NCI-H2107 (cell line): ENCODE results near the gene TIAM2.
"Not testable (repeated sequence)": the region's sequence is repeated elsewhere in the genome, so short reads cannot be mapped to it uniquely, and the experiment has no call there.

Experiments
- DNase-seq: peaks from one replicate; lab custom pipeline; 2025; lab: John Stamatoyannopoulos, UW

The TIAM2 gene

GRCh38 chr6:155262655-155263054, 267.5 kb downstream of the TIAM2 start:
- no peak for DNase-seq

GRCh38 chr6:155263373-155264063, 268.4 kb downstream of the TIAM2 start, which contains the start of gene CLDN20:
Gene CLDN20 (plus strand): TSS chr6:155264013. CDS start chr6:155275720, 11,707 bp downstream.
- no peak for DNase-seq

- no peak for DNase-seq
These were observed 269.7 kb downstream of the TIAM2 start for GRCh38 chr6:155264693-155265320.

- no peak for DNase-seq
These were observed 270.9 kb downstream of the TIAM2 start for GRCh38 chr6:155265843-155266535.

GRCh38 chr6:155267411-155267810, 272.3 kb downstream of the TIAM2 start:
- no peak for DNase-seq

DNA sequence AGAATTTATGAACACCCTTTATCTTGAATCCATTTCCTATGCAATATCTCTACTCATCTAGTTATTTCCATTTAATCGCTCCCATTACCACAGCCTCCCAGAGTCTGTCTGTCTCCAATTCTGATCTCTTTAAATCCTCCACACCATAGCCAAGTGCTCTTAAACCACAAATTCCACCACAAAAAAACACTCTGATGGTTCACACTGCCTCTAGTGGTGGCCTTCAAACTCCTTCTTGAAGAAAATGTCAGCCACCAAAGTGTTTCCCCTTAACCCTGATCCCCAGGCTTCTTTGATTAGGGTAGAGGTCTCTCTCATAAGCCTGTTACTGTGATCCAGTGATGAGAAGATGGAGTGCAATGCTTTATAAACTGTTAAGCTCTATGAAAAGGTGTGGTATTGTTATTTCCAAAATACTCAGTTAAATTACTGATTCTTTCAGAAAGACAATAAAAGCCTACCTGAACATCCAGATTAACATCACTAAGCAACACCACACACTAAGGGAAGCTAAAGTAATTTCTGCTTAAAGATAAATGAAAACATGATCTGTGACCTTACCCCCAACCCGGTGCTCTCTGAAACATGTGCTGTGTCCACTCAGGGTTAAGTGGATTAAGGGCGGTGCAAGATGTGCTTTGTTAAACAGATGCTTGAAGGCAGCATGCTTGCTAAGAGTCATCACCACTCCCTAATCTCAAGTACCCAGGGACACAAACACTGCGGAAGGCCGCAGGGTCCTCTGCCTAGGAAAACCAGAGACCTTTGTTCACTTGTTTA, 273.2 kb downstream of the TIAM2 start:
- DNase-seq, result not testable (repeated sequence)

DNA sequence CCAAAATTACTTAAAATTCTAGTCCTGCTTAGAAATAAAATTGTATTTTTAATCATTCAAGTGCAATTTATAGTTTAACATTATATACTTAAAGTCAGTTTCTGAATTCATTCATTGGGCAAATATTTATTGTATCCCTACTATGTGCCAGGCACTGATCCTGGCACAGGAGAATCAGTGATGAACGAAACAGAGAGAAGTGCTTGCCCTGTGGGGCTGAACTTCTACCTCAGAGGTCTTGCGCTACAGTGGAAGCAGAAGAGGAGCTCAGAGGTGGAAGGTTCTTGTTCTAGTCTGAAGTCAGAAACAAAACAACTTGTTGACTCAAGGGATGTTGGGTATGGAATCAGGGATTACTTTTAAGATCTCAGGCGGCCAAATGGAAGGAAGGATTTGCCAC, 274.6 kb downstream of the TIAM2 start:
- no peak for DNase-seq

DNA sequence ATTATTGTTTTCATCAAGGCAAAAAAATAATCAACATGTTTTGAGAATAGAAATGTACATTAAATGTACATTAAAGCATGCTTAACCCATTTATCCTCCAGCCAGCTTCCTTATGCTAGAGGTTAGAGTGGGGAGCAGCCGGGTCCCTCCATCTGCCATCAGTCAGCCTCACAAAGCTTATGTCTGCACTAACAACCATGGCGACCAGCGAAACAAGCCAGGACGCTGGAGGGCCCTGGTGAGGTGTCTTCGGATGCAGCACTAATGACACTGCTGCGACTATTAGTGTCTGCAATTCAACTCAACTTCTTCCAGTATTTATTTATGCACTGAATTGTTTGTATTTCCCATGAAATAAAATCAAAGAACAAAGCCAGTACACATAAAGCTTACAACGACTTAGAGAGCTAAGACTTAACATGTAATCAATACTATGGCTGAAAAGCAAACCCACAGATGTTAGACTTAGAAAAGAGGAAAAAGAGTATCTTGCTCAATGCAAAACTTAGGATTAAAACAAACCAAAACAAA, 275.5 kb downstream of the TIAM2 start:
- no peak for DNase-seq

- no peak for DNase-seq
These were observed 276.0 kb downstream of the TIAM2 start for GRCh38 chr6:155271145-155271544.

GRCh38 chr6:155272353-155273232, 277.5 kb downstream of the TIAM2 start:
- no peak for DNase-seq

DNA sequence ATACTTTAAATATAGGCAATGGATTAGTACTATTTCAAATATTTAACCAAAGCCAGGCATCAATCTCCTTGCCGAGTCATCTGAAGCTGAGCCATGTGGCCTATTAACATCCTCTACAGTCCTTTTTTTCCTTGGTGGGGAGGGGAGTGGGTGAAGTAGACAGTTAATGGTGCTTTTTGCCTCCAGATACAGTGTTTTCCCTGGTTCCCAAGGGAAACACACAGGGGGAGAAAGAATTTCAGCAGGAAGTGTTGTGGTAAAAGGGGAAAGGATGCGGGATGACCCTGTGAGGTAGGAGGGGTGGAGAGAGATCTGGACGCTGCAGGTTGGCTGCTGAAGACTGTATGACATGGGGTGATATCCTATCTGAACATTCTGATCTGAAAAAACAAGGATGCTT, 278.3 kb downstream of the TIAM2 start:
- no peak for DNase-seq

DNA sequence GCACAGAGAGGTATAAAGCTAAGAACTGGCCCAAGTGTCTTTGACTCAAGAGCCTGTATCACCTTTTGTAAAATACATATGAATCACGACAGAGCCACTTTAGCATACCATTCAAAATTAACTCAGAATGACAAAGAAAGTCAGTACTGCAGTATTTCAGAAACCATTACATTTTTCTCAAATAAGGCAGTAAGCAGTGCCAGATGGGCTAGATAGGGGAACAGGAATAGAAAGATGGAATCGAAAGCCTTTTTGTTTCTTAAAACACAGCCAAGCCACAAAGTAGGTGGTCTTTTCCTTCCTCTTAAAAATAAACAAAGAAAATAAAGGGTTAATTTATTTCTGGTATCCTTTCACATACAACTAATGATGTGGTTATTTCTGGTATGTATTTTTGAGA, 279.0 kb downstream of the TIAM2 start:
- no peak for DNase-seq

DNA sequence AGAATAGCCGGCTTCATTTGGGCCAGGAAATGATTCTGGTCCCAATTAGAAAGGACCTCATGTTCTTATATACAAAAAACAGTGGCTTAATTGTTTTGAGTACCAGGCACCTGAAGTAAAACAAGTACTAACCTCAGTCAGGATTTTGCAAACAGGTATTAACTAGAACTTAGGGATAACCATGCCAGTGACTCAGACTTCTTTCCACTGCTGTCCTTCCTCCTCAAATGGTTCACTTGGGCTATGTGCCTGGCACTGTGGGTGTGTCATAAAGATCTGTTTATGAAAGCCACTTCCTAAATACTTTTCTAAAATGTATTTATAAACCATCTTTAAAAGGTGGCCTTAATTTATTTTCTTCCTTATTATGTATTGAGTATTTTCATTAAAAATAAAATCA, 279.4 kb downstream of the TIAM2 start:
- DNase-seq, result no peak

- DNase-seq, result no peak
These were observed 280.8 kb downstream of the TIAM2 start for GRCh38 chr6:155275808-155276480.

DNA sequence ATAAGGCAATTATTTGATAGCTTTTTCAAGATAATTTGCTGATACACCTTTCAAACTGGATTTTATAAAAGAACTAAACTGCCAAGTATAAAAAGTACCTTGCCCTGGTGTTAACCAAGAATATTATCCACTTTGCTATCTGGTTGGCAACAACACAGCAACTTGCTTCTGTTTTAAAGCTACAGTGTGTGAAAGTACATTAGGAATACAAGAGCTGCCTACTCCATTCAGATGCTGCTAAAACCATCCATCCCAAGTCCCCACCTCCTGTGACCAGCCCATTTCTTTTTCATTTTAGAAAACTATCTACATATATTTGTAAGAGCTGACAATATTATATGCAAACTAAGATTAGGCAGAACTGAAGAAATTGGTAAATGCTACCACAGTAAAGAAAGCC, 281.5 kb downstream of the TIAM2 start:
- no peak for DNase-seq

- DNase-seq, result no peak
These were observed 283.4 kb downstream of the TIAM2 start for GRCh38 chr6:155278319-155279049.

GRCh38 chr6:155284775-155285174, 289.7 kb downstream of the TIAM2 start:
- DNase-seq, result no peak

DNA sequence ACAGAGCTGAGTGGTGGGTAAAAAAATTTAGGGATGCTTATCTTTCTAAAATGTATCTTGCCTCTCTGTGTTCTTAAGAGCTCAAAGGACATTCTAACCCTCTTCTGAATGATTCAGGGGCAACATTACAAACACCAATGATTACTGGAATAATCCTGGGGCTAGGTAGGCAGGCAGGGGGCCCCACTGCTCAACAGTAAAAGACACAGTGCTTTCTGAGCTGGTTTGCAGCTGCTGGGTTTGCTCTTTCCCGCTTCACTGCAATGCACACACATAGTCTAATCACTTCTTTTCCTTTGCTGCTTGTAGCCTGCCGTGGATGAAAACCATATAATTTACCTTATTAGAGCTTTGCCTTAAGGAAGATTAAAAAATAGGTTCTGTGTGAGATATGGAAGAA, 292.6 kb downstream of the TIAM2 start:
- no peak for DNase-seq

- DNase-seq, result no peak
These were observed 295.4 kb downstream of the TIAM2 start for GRCh38 chr6:155290491-155290890.

DNA sequence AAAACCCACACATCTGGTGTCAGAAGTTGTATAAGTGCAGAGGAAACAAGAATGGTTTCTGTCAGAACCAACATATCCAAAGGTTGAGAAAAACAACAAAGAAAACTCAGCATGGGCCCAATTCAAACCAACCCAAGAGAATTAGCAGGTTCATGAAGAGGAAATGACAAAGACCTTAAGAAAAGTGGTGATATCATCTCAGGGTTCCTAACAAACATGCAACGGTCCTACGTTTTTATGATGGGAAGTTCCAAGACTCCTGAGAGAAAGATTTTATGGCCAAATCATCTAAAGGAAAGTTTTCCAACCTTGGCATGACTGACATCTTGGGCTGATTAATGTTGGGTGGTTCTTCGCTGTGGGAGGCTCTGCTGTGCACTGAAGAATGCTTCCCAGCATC, 296.2 kb downstream of the TIAM2 start:
- no peak for DNase-seq
